GM23338 (cell line): Measurements from ENCODE around the gene ZSCAN25. TPM values are rescaled to one million over a fixed set of nuclear protein-coding genes. Genes with fewer than 3 reads are reported as not detected.

Experiments used
- ATAC-seq: fragments of 200-7000 bp; cut with Tn5 transposase; 3 replicates; pipeline ENCODE4 v1.9.1; 2020
- DNase-seq: peaks from one replicate; pipeline ENCODE4 v3.0.0-alpha.2; 2015; ENCODE audit warnings: low spot score
- H2AFZ ChIP-seq: fragments of 200-600 bp; sonication (generic); 2 replicates; pipeline ENCODE4 v1.8.0; 2016; ENCODE audit warnings: antibody characterized with exemption, mild to moderate bottlenecking, moderate library complexity
- H3F3A ChIP-seq: fragments of 200-600 bp; sonication (generic); replicated peaks from 2 replicates; pipeline ENCODE4 v1.8.0; 2017; ENCODE audit warnings: antibody characterized with exemption, mixed run types, low read depth
- H3K27ac ChIP-seq: fragments of 200-600 bp; sonication (generic); 2 replicates; pipeline ENCODE4 v1.6.1; 2016; ENCODE audit warnings: low read depth
- H3K27me3 ChIP-seq: fragments of 200-600 bp; sonication (generic); 2 replicates; pipeline ENCODE4 v1.8.0; 2016; ENCODE audit warnings: mild to moderate bottlenecking, mixed run types, moderate library complexity; ENCODE audit not compliant: insufficient read depth
- H3K36me3 ChIP-seq: fragments of 200-600 bp; sonication (generic); 2 replicates; pipeline ENCODE4 v1.8.0; 2016; ENCODE audit warnings: mild to moderate bottlenecking; ENCODE audit not compliant: insufficient read depth
- H3K4me1 ChIP-seq: fragments of 200-600 bp; sonication (generic); 2 replicates; pipeline ENCODE4 v1.8.0; 2016; ENCODE audit warnings: mild to moderate bottlenecking, moderate library complexity; ENCODE audit not compliant: insufficient read depth
- H3K4me2 ChIP-seq: fragments of 200-600 bp; sonication (generic); 2 replicates; pipeline ENCODE4 v1.7.1; 2017; ENCODE audit warnings: mixed run types
- H3K4me3 ChIP-seq: fragments of 200-600 bp; sonication (generic); 2 replicates; pipeline ENCODE4 v1.6.1; 2016; ENCODE audit warnings: mixed run types
- H3K79me2 ChIP-seq: fragments of 200-600 bp; sonication (generic); replicated peaks from 2 replicates; pipeline ENCODE4 v1.8.0; 2017; ENCODE audit warnings: mild to moderate bottlenecking; ENCODE audit not compliant: insufficient read depth
- H3K9me2 ChIP-seq: fragments of 200-600 bp; sonication (generic); 2 replicates; pipeline ENCODE4 v1.8.0; 2017; ENCODE audit not compliant: insufficient read depth
- H4K20me1 ChIP-seq: fragments of 200-600 bp; sonication (generic); replicated peaks from 2 replicates; pipeline ENCODE4 v1.8.0; 2017; ENCODE audit warnings: mild to moderate bottlenecking; ENCODE audit not compliant: insufficient read depth
- H3K27ac Mint-ChIP-seq: 2 replicates; pipeline ENCODE4 v1.8.0; 2020; ENCODE audit warnings: inconsistent platforms, mild to moderate bottlenecking, moderate library complexity, mixed read lengths
- H3K27me3 Mint-ChIP-seq: 3 replicates; pipeline ENCODE4 v1.8.0; 2022; ENCODE audit warnings: low read depth, mild to moderate bottlenecking, moderate library complexity, mixed read lengths, inconsistent platforms; ENCODE audit not compliant: insufficient read depth, poor library complexity
- H3K36me3 Mint-ChIP-seq: 3 replicates; pipeline ENCODE4 v1.8.0; 2021; ENCODE audit warnings: low read depth, mild to moderate bottlenecking, inconsistent platforms, moderate library complexity, mixed read lengths
- H3K4me1 Mint-ChIP-seq: 3 replicates; pipeline ENCODE4 v1.8.0; 2020; ENCODE audit warnings: mild to moderate bottlenecking, inconsistent platforms, mixed read lengths
- H3K4me3 Mint-ChIP-seq: 3 replicates; pipeline ENCODE4 v1.8.0; 2021; ENCODE audit warnings: moderate library complexity, mild to moderate bottlenecking, inconsistent platforms, mixed read lengths
- H3K9me3 Mint-ChIP-seq: 3 replicates; pipeline ENCODE4 v1.8.0; 2020; ENCODE audit warnings: moderate library complexity, mild to moderate bottlenecking, inconsistent platforms, mixed read lengths
- REST ChIP-seq: IDR thresholded peaks from one replicate; pipeline ENCODE4 v1.6.1; 2018; ENCODE audit warnings: antibody characterized with exemption; ENCODE audit not compliant: unreplicated experiment
- ZNF462 ChIP-seq: fragments of 250-450 bp; sonication (Bioruptor Pico); IDR thresholded peaks from 2 replicates; pipeline ENCODE4 v1.5.0; 2020; ENCODE audit warnings: mild to moderate bottlenecking, moderate library complexity
- polyA plus RNA-seq: library from polyadenylated mRNA; unstranded; fragments of >200 nt; fragmentation: Nextera tagmentation; extraction: Ambion mirVana; gene quantifications from 2 replicates; pipeline ENCODE4 v1.2.1, GENCODE V29; 2016
- total RNA-seq: library from RNA; depleted of rRNA; stranded (reverse); fragments of >200 nt; shearing (Covaris generic); gene quantifications from 2 replicates; pipeline ENCODE4 v1.2.3, GENCODE V29; 2014

Gene ZSCAN25
- total and polyA plus RNA-seq, 2 experiments from 2014 or later: 4.8 to 17.5 TPM

- no peak overlapping the region for H3K27ac ChIP-seq
- H3K27me3 Mint-ChIP-seq: peaks cover 1% of the 10 kb centered on the region
- H2AFZ ChIP-seq: no peak overlapping the region
- DNase-seq: no peak
- H3F3A ChIP-seq: 0 out of 2 replicates have a peak, but pooled peaks cover 7% of the 10 kb centered on the region
- no peak for ATAC-seq
- H3K36me3 Mint-ChIP-seq: peaks cover 23% of the 10 kb centered on the region
- no peak overlapping the region for H3K4me2 ChIP-seq
- no peak overlapping the region for H3K27ac Mint-ChIP-seq
- H3K4me1 Mint-ChIP-seq: peaks cover 15% of the 10 kb centered on the region
- no peaks in the 10 kb centered on the region for H3K79me2 ChIP-seq
- H3K9me3 Mint-ChIP-seq: no peaks in the 10 kb centered on the region; the same call in 2 of the 3 replicates
- H3K4me3 ChIP-seq: no peak overlapping the region
- TF ChIP-seq ZNF462 (CRISPR knock-in tag): no peak
- TF ChIP-seq REST: no peak
- peaks cover 11% of the 10 kb centered on the region for H3K4me1 ChIP-seq
- peaks cover 7% of the 10 kb centered on the region; the same call in 1 of the 2 replicates for H3K9me2 ChIP-seq
- H3K27me3 ChIP-seq: no peaks in the 10 kb centered on the region
- H3K4me3 Mint-ChIP-seq: no peak overlapping the region
- H4K20me1 ChIP-seq: no peaks in the 10 kb centered on the region
- no peaks in the 10 kb centered on the region for H3K36me3 ChIP-seq
Observed at GRCh38 chr7:99643464-99643863, 26.7 kb downstream of the ZSCAN25 start.
